NT2/D1 (cell line): Measurements from ENCODE around the gene TMCC1.

ENCODE experiments used
- YY1 ChIP-seq: IDR thresholded peaks from 2 replicates; pipeline ENCODE4 v1.6.1; 2011; ENCODE audit not compliant: insufficient read length, insufficient read depth
- ZNF274 ChIP-seq: IDR thresholded peaks from 2 replicates; pipeline ENCODE4 v1.6.1; 2011; ENCODE audit warnings: mild to moderate bottlenecking, low read depth, low read length

- TF ChIP-seq YY1 (no peak), ZNF274 (no peak)
Observed at GRCh38 chr3:129665024-129665768, 228.3 kb downstream of the TMCC1 start.
